Bronchial epithelial cell (primary cell): ENCODE results near the gene ZNF502. TPM values are rescaled to one million over a fixed set of nuclear protein-coding genes. Genes with fewer than 3 reads are reported as not detected.
"Not testable (repeated sequence)": the region's sequence is repeated elsewhere in the genome, so short reads cannot be mapped to it uniquely, and the experiment has no call there.

Source experiments
- DNase-seq: peaks from one replicate; pipeline ENCODE4 v3.0.0-alpha.2; 2010; ENCODE audit warnings: low read depth
- FAIRE-seq: peaks from 2 replicates; lab custom pipeline; 2011; peaks lifted over from hg19 to GRCh38; lab: Jason Lieb, UNC
- H3K27me3 ChIP-seq: 2 replicates; pipeline ENCODE4 v1.5.1; 2011; ENCODE audit warnings: low read length; ENCODE audit not compliant: control insufficient read depth, insufficient read depth
- H3K36me3 ChIP-seq: 2 replicates; pipeline ENCODE4 v1.5.1; 2011; ENCODE audit warnings: low read length; ENCODE audit not compliant: control insufficient read depth, insufficient read depth
- H3K4me3 ChIP-seq: 2 replicates; pipeline ENCODE4 v1.5.1; 2011; ENCODE audit warnings: mild to moderate bottlenecking, low read depth, low read length, control low read depth
- CTCF ChIP-seq: IDR thresholded peaks from 2 replicates; pipeline ENCODE4 v1.5.1; 2011; ENCODE audit warnings: mild to moderate bottlenecking, moderate library complexity, low read length, control low read depth, inconsistent platforms; ENCODE audit not compliant: insufficient read depth, severe bottlenecking
- total RNA-seq: library from RNA; depleted of rRNA; stranded (reverse); fragments of >200 nt; gene quantifications from 2 replicates; pipeline ENCODE4 v1.2.1, GENCODE V29; 2014

Gene ZNF502
- 4.4 and 5.8 TPM in 2 replicates for total RNA-seq

- peak; percentile 70 for DNase-seq
- Histone ChIP-seq H3K27me3 (no peaks in the 10 kb centered on the region), H3K36me3 (no peaks in the 10 kb centered on the region), H3K4me3 (peak within 1 kb of the TSS; percentile 67)
- peak; percentile 50 for TF ChIP-seq CTCF
- no peak for FAIRE-seq
These were observed at the start of gene ZNF502 for GRCh38 chr3:44712455-44713075. ZNF502 (plus strand) TSS chr3:44712660; CDS start chr3:44720262, 7,602 bp downstream.

- TF ChIP-seq CTCF: no peak
- no peaks in the 10 kb centered on the region for H3K27me3 ChIP-seq
- H3K4me3 ChIP-seq: no peak overlapping the region
- DNase-seq (no peak), FAIRE-seq (no peak)
- H3K36me3 ChIP-seq: peaks cover 4% of the 10 kb centered on the region
These were observed 47.3 kb upstream of the ZNF502 start for GRCh38 chr3:44665173-44665572.

- H3K4me3 ChIP-seq: no peak overlapping the region
- no peaks in the 10 kb centered on the region for H3K27me3 ChIP-seq
- DNase-seq (no peak), FAIRE-seq (no peak)
- no peak for TF ChIP-seq CTCF
- no peaks in the 10 kb centered on the region for H3K36me3 ChIP-seq
These were observed 46.1 kb upstream of the ZNF502 start for GRCh38 chr3:44666346-44666745.

- Histone ChIP-seq H3K4me3 (no peak overlapping the region), H3K27me3 (no peaks in the 10 kb centered on the region), H3K36me3 (no peaks in the 10 kb centered on the region)
- no peak for TF ChIP-seq CTCF
- FAIRE-seq (no peak), DNase-seq (no peak)
These were observed 42.7 kb upstream of the ZNF502 start for GRCh38 chr3:44669760-44670159.

GRCh38 chr3:44673466-44673865 is 39.0 kb upstream of the ZNF502 start:
- not testable (repeated sequence) for H3K27me3 ChIP-seq, DNase-seq, H3K36me3 ChIP-seq, H3K4me3 ChIP-seq, FAIRE-seq

GRCh38 chr3:44674211-44674610 is 38.2 kb upstream of the ZNF502 start:
- no peaks in the 10 kb centered on the region for H3K36me3 ChIP-seq
- no peak for FAIRE-seq
- DNase-seq: no peak
- H3K4me3 ChIP-seq: no peak overlapping the region
- no peak for TF ChIP-seq CTCF
- no peaks in the 10 kb centered on the region for H3K27me3 ChIP-seq
